ENCODE data around the gene FFAR1. TPM values are rescaled to one million over a fixed set of nuclear protein-coding genes. Genes with fewer than 3 reads are reported as not detected.

FFAR1 gene
- total RNA-seq, 4 donors from 2014 or later = 0.21 TPM; not detected in 3

GRCh38 chr19:35310811-35311465, 36.8 kb upstream of the FFAR1 start:
- DNase-seq = no peak
- intact Hi-C loops (cut with DNase I; ENCODE audit: low total_unique reads) = no loop called here
- Histone ChIP-seq H3K27me3 (no peaks in the 10 kb centered on the region), H3K9me3 (no peaks in the 10 kb centered on the region), H3K27ac (no peak overlapping the region), H3K4me3 (peak overlapping the region in 1 of 2 donors; percentile 34), H3K4me1 (no peaks in the 10 kb centered on the region), H3K36me3 (no peaks in the 10 kb centered on the region)
- TF ChIP-seq CTCF (IDR thresholded peaks at IDR 0.05) (no peak), POLR2A (IDR thresholded peaks at IDR 0.05) (no peak)

- no peak for TF ChIP-seq CTCF (IDR thresholded peaks at IDR 0.05)
- no peak for TF ChIP-seq POLR2A (IDR thresholded peaks at IDR 0.05)
- intact Hi-C loops (cut with DNase I; ENCODE audit: low total_unique reads) = no loop called here
- no peaks in the 10 kb centered on the region for H3K27me3 ChIP-seq
- DNase-seq = no peak
- no peak overlapping the region for H3K27ac ChIP-seq
- H3K4me3 ChIP-seq = peak overlapping the region in 1 of 2 donors; percentile 18
- H3K9me3 ChIP-seq = no peaks in the 10 kb centered on the region
- no peaks in the 10 kb centered on the region for H3K36me3 ChIP-seq
- no peaks in the 10 kb centered on the region for H3K4me1 ChIP-seq
Measured at GRCh38 chr19:35311901-35312665, 35.6 kb upstream of the FFAR1 start.

- intact Hi-C loops (cut with DNase I; ENCODE audit: low total_unique reads) = no loop called here
- TF ChIP-seq CTCF (IDR thresholded peaks at IDR 0.05) (no peak), POLR2A (IDR thresholded peaks at IDR 0.05) (no peak)
- Histone ChIP-seq H3K27me3 (no peaks in the 10 kb centered on the region), H3K27ac (no peak overlapping the region), H3K9me3 (no peaks in the 10 kb centered on the region), H3K36me3 (no peaks in the 10 kb centered on the region), H3K4me3 (no peak overlapping the region), H3K4me1 (no peaks in the 10 kb centered on the region)
- DNase-seq = no peak
Measured at GRCh38 chr19:35313587-35313986, 34.1 kb upstream of the FFAR1 start.

GRCh38 chr19:35314031-35314430, 33.7 kb upstream of the FFAR1 start:
- intact Hi-C loops (cut with DNase I; ENCODE audit: low total_unique reads) = no loop called here
- no peak overlapping the region for H3K27ac ChIP-seq

More at GRCh38 chr19:35314031-35314430, 33.7 kb upstream of the FFAR1 start:
- Histone ChIP-seq H3K27me3 (no peaks in the 10 kb centered on the region), H3K4me3 (no peak overlapping the region), H3K9me3 (no peaks in the 10 kb centered on the region), H3K4me1 (no peaks in the 10 kb centered on the region), H3K36me3 (no peaks in the 10 kb centered on the region)
- no peak for DNase-seq
- TF ChIP-seq POLR2A (IDR thresholded peaks at IDR 0.05) (no peak), CTCF (IDR thresholded peaks at IDR 0.05) (no peak)

All from uterus (tissue), 4 donors.